Endothelial cell (in vitro differentiated cells): Measurements from ENCODE around the gene SHFL. TPM values are rescaled to one million over a fixed set of nuclear protein-coding genes. Genes with fewer than 3 reads are reported as not detected.
A peak's percentile ranks its signal among the peaks of the same experiment; 100 is the strongest.

Experiments used
- DNase-seq: peaks from one replicate; pipeline ENCODE4 v3.0.0; 2021; ENCODE audit warnings: low spot score
- H3K27ac Mint-ChIP-seq: one replicate; pipeline ENCODE4 v1.8.0; 2021; ENCODE audit warnings: mixed read lengths, inconsistent platforms; ENCODE audit not compliant: unreplicated experiment
- H3K27me3 Mint-ChIP-seq: one replicate; pipeline ENCODE4 v1.8.0; 2021; ENCODE audit warnings: mild to moderate bottlenecking, moderate library complexity, mixed read lengths, inconsistent platforms; ENCODE audit not compliant: unreplicated experiment
- H3K36me3 Mint-ChIP-seq: one replicate; pipeline ENCODE4 v1.8.0; 2021; ENCODE audit warnings: mild to moderate bottlenecking, low read depth, mixed read lengths, inconsistent platforms; ENCODE audit not compliant: unreplicated experiment
- H3K4me1 Mint-ChIP-seq: one replicate; pipeline ENCODE4 v1.8.0; 2021; ENCODE audit warnings: mild to moderate bottlenecking, mixed read lengths, inconsistent platforms; ENCODE audit not compliant: unreplicated experiment
- H3K4me3 Mint-ChIP-seq: one replicate; pipeline ENCODE4 v1.8.0; 2021; ENCODE audit warnings: mild to moderate bottlenecking, mixed read lengths, inconsistent platforms; ENCODE audit not compliant: unreplicated experiment
- H3K9me3 Mint-ChIP-seq: one replicate; pipeline ENCODE4 v1.8.0; 2021; ENCODE audit warnings: mixed read lengths, inconsistent platforms; ENCODE audit not compliant: unreplicated experiment
- CTCF ChIP-seq: fragments of 200-600 bp; sonication (generic); IDR thresholded peaks from one replicate; pipeline ENCODE4 v1.5.0; 2021; ENCODE audit warnings: antibody characterized with exemption; ENCODE audit not compliant: unreplicated experiment
- total RNA-seq: library from RNA; stranded (reverse); fragmentation: NEBNext Ultra II Directional; extraction: Animal tissue kit (Norgen Biotek cat#: 25700); gene quantifications from one replicate; pipeline ENCODE4 v1.2.1, GENCODE V29; 2021; ENCODE audit not compliant: unreplicated experiment

Gene SHFL
- total RNA-seq, 1 donor from 2014 or later, result 9.2 TPM

- no peak overlapping the region for H3K27ac Mint-ChIP-seq
- DNase-seq, result no peak
These were observed 21.8 kb downstream of the SHFL start for GRCh38 chr19:10107817-10108367.

DNA sequence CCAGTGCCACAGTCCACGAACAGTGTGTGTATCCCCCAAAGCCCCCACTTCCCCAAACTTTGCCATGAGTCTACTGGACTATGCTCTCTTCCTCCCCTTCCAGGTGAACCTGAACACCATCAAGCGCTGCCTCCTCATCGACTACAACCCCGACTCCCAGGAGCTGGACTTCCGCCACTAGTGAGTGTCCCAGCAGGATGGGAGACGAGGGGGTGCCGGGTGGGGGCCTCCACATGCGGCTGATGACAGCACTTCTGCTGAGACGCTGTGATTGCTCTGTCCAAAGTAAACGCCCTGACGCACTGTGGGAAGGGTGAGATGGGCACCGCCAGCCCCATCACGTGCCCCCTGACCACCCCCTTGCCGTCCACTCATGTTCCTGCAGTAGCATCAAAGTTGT lies 23.4 kb downstream of the SHFL start:
- peaks cover 17% of the 10 kb centered on the region for H3K4me1 Mint-ChIP-seq
- DNase-seq, result no peak
- peaks cover 33% of the 10 kb centered on the region for H3K36me3 Mint-ChIP-seq
- no peak for TF ChIP-seq CTCF
- no peak overlapping the region for H3K27ac Mint-ChIP-seq
- H3K27me3 Mint-ChIP-seq, result peaks cover 21% of the 10 kb centered on the region
- no peaks in the 10 kb centered on the region for H3K9me3 Mint-ChIP-seq
- H3K4me3 Mint-ChIP-seq, result no peak overlapping the region

More at GRCh38 chr19:10107817-10108367, 21.8 kb downstream of the SHFL start:
- Mint-ChIP-seq H3K4me1 (peaks cover 17% of the 10 kb centered on the region), H3K9me3 (no peaks in the 10 kb centered on the region), H3K36me3 (peaks cover 32% of the 10 kb centered on the region), H3K4me3 (peak overlapping the region; percentile 80), H3K27me3 (peaks cover 20% of the 10 kb centered on the region)
- TF ChIP-seq CTCF, result no peak

DNA sequence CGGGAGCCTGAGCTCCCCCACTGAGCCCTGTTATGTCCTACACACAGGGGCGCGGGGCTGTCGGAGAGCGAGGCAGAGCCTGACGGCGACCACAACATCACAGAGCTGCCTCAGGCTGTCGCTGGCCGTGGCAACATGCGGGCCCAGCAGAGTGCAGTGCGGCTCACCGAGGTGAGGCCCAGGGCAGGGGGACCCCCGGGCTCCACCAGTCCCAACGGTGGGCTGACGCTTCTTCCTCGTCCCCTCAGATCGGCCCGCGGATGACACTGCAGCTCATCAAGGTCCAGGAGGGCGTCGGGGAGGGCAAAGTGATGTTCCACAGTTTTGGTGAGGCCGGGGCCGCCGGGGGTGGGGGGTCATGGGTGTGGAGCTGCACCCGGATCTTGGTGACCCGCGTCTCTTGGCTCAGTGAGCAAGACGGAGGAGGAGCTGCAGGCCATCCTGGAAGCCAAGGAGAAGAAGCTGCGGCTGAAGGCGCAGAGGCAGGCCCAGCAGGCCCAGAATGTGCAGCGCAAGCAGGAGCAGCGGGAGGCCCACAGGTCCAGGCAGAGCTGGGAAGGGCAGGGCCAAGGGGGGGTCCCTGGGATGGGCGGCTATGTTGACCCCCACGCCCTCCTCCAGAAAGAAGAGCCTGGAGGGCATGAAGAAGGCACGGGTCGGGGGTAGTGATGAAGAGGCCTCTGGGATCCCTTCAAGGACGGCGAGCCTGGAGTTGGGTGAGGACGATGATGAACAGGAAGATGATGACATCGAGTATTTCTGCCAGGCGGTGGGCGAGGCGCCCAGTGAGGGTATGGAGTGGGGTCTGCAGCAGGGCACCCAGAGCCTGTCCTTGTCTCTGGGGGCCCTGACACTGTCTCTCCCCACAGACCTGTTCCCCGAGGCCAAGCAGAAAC lies 24.2 kb downstream of the SHFL start:
- Mint-ChIP-seq H3K36me3 (peaks cover 33% of the 10 kb centered on the region), H3K27me3 (peaks cover 19% of the 10 kb centered on the region), H3K4me3 (peak overlapping the region; percentile 62), H3K27ac (no peak overlapping the region), H3K9me3 (no peaks in the 10 kb centered on the region), H3K4me1 (peaks cover 11% of the 10 kb centered on the region)
- no peak for DNase-seq
- TF ChIP-seq CTCF, result no peak

- H3K4me1 Mint-ChIP-seq, result peaks cover 10% of the 10 kb centered on the region
- H3K36me3 Mint-ChIP-seq, result peaks cover 34% of the 10 kb centered on the region
- H3K9me3 Mint-ChIP-seq, result no peaks in the 10 kb centered on the region
- DNase-seq, result no peak
- TF ChIP-seq CTCF, result no peak
- H3K4me3 Mint-ChIP-seq, result peak overlapping the region; percentile 62
- no peak overlapping the region for H3K27ac Mint-ChIP-seq
- H3K27me3 Mint-ChIP-seq, result peaks cover 20% of the 10 kb centered on the region
These were observed 24.8 kb downstream of the SHFL start for GRCh38 chr19:10110972-10111317.

- Mint-ChIP-seq H3K36me3 (peaks cover 38% of the 10 kb centered on the region), H3K4me1 (peaks cover 10% of the 10 kb centered on the region), H3K27ac (peak within 1 kb of the TSS; percentile 31), H3K27me3 (peaks cover 23% of the 10 kb centered on the region), H3K9me3 (no peaks in the 10 kb centered on the region), H3K4me3 (peak within 1 kb of the TSS; percentile 71)
- no peak for TF ChIP-seq CTCF
- DNase-seq, result no peak
These were observed 25.3 kb downstream of the SHFL start, which contains the start of gene P2RY11 for GRCh38 chr19:10111405-10111811. Gene P2RY11, plus strand, starts transcription at chr19:10111693. Its CDS starts 29 bp downstream, at chr19:10111722.
